ENCODE data around the gene SLC4A7. TPM values are rescaled to one million over a fixed set of nuclear protein-coding genes. Genes with fewer than 3 reads are reported as not detected.

The SLC4A7 gene
- total and polyA plus RNA-seq, 2 donors (not counting 3 experiments of a cell fraction or from before 2014, with no cell fraction given), result 7.8 to 50.9 TPM

- Histone ChIP-seq H3K27ac (ENCODE audit: insufficient read depth, low read depth, low read length) (no peak overlapping the region), H4K20me1 (replicated peaks; ENCODE audit: control insufficient read depth, extremely low read depth, insufficient read depth, low read length) (peaks cover 3% of the 10 kb centered on the region), H3K9ac (replicated peaks; ENCODE audit: extremely low read depth, insufficient read depth, low read length) (no peak overlapping the region), H3K9me1 (replicated peaks; ENCODE audit: control insufficient read depth, extremely low read depth, insufficient read depth, low read length) (no peaks in the 10 kb centered on the region), H3K4me2 (ENCODE audit: insufficient read depth, low read length) (no peak overlapping the region), H3K36me3 (ENCODE audit: control insufficient read depth in 2 of 2, extremely low read depth in 1 of 2, insufficient read depth in 2 of 2, low read length in 2 of 2) (peaks cover 12 to 24% of the 10 kb centered on the region in 2 experiments), H2AFZ (ENCODE audit: low read depth, low read length) (no peak overlapping the region), H3K27me3 (ENCODE audit: control insufficient read depth in 2 of 2, insufficient read depth in 2 of 2, low read length in 2 of 2) (no peaks in the 10 kb centered on the region), H3K4me1 (ENCODE audit: control insufficient read depth, extremely low read depth, insufficient read depth, low read length) (peaks cover 12% of the 10 kb centered on the region), H3K4me3 (replicated peaks in 1 of 3; ENCODE audit: insufficient read depth in 1 of 3, low read depth in 1 of 3, low read length in 3 of 3) (no peak overlapping the region), H3K9me3 (replicated peaks; ENCODE audit: control insufficient read depth, insufficient read depth, low read length) (no peaks in the 10 kb centered on the region), H3K79me2 (ENCODE audit: control insufficient read depth, insufficient read depth, low read length) (peaks cover 15% of the 10 kb centered on the region)
- no peak for DNase-seq (ENCODE audit: low read depth, low spot score)
- TF ChIP-seq MYC (IDR thresholded peaks at IDR 0.05; ENCODE audit: low read depth, low read length), result no peak
- dilution Hi-C loops (cut with MboI; ENCODE audit: extremely low pct_ligation_motif_present, low sequenced_read_pairs) (no loop called here), intact Hi-C loops (cut with micrococcal nuclease) (loop anchor here (2.0 kb wide), 2 partner anchors 69 to 251 kb away; no protein-coding TSS in a partner anchor)
- ChIA-PET CTCF (interaction anchor here (0.7 to 2.9 kb wide), 6 partner anchors 23 to 251 kb away, joined by 3 to 25 read pairs (median 4); no protein-coding TSS in a partner anchor), POLR2A (no interaction called here)
- no TSS peak for BruUV-seq (replicated peaks)
- FAIRE-seq, result no peak
Observed at GRCh38 chr3:27429909-27430308, 54.3 kb downstream of the SLC4A7 start.

DNA sequence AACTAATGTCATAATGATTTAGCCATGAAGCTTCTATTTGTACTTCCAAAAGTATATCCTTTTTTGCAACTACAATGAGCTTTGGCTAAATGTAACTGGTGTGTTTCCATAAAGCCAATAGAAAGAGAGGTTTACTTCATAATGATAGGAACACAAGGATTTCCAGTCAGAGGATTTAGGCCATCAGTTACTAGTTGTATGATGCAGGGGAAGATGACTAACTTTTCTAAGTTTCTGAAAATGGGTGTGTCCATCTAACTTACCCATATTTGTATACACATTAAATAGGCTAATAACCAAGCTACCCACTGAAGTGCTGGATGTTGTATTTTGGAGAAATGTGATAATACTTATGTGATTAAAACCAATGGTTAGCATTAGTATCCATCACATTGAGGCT, 55.7 kb downstream of the SLC4A7 start:
- Histone ChIP-seq H2AFZ (ENCODE audit: low read depth, low read length) (no peak overlapping the region), H3K27me3 (ENCODE audit: control insufficient read depth in 2 of 2, insufficient read depth in 2 of 2, low read length in 2 of 2) (no peaks in the 10 kb centered on the region), H3K4me3 (replicated peaks in 1 of 3; ENCODE audit: insufficient read depth in 1 of 3, low read depth in 1 of 3, low read length in 3 of 3) (no peak overlapping the region), H3K79me2 (ENCODE audit: control insufficient read depth, insufficient read depth, low read length) (peaks cover 16% of the 10 kb centered on the region), H3K4me2 (ENCODE audit: insufficient read depth, low read length) (no peak overlapping the region), H3K4me1 (ENCODE audit: control insufficient read depth, extremely low read depth, insufficient read depth, low read length) (peaks cover 12% of the 10 kb centered on the region), H3K36me3 (ENCODE audit: control insufficient read depth in 2 of 2, extremely low read depth in 1 of 2, insufficient read depth in 2 of 2, low read length in 2 of 2) (peaks cover 9 to 23% of the 10 kb centered on the region in 2 experiments), H3K9ac (replicated peaks; ENCODE audit: extremely low read depth, insufficient read depth, low read length) (no peak overlapping the region), H3K9me3 (replicated peaks; ENCODE audit: control insufficient read depth, insufficient read depth, low read length) (no peaks in the 10 kb centered on the region), H4K20me1 (replicated peaks; ENCODE audit: control insufficient read depth, extremely low read depth, insufficient read depth, low read length) (peaks cover 3% of the 10 kb centered on the region), H3K9me1 (replicated peaks; ENCODE audit: control insufficient read depth, extremely low read depth, insufficient read depth, low read length) (no peaks in the 10 kb centered on the region), H3K27ac (ENCODE audit: insufficient read depth, low read depth, low read length) (no peak overlapping the region)
- POLR2A ChIA-PET, result no interaction called here
- TF ChIP-seq MYC (IDR thresholded peaks at IDR 0.05; ENCODE audit: low read depth, low read length) (no peak), POLR2AphosphoS5 (IDR thresholded peaks at IDR 0.05; ENCODE audit: insufficient read depth, low read depth, low read length) (no peak), EZH2 (IDR thresholded peaks at IDR 0.05; ENCODE audit: borderline replicate concordance, low read depth, low read length, severe bottlenecking) (no peak), FOS (IDR thresholded peaks at IDR 0.05; ENCODE audit: borderline replicate concordance, insufficient read depth, low read length) (no peak), POLR2A (IDR thresholded peaks at IDR 0.05; ENCODE audit: low read depth, low read length) (no peak), JUN (IDR thresholded peaks at IDR 0.05; ENCODE audit: borderline replicate concordance, insufficient read depth, insufficient read length, low read depth) (no peak), GATA2 (IDR thresholded peaks at IDR 0.05; ENCODE audit: insufficient read depth, insufficient read length, low read depth, low read length) (no peak)
- TF ChIP-seq, protein P1, sequence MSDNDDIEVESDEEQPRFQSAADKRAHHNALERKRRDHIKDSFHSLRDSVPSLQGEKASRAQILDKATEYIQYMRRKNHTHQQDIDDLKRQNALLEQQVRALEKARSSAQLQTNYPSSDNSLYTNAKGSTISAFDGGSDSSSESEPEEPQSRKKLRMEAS (IDR thresholded peaks at IDR 0.05; ENCODE audit: insufficient read depth, insufficient read length), result no peak
- TF ChIP-seq, protein P2, sequence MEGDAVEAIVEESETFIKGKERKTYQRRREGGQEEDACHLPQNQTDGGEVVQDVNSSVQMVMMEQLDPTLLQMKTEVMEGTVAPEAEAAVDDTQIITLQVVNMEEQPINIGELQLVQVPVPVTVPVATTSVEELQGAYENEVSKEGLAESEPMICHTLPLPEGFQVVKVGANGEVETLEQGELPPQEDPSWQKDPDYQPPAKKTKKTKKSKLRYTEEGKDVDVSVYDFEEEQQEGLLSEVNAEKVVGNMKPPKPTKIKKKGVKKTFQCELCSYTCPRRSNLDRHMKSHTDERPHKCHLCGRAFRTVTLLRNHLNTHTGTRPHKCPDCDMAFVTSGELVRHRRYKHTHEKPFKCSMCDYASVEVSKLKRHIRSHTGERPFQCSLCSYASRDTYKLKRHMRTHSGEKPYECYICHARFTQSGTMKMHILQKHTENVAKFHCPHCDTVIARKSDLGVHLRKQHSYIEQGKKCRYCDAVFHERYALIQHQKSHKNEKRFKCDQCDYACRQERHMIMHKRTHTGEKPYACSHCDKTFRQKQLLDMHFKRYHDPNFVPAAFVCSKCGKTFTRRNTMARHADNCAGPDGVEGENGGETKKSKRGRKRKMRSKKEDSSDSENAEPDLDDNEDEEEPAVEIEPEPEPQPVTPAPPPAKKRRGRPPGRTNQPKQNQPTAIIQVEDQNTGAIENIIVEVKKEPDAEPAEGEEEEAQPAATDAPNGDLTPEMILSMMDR (IDR thresholded peaks at IDR 0.05; ENCODE audit: extremely low read depth in 1 of 2, insufficient read depth in 1 of 2, low read depth in 1 of 2, low read length in 2 of 2), result no peak
- BruUV-seq (replicated peaks), result no TSS peak
- DNase-seq (ENCODE audit: low read depth, low spot score) (no peak), FAIRE-seq (no peak)
- dilution Hi-C loops (cut with MboI; ENCODE audit: extremely low pct_ligation_motif_present, low sequenced_read_pairs), result no loop called here
- CTCF ChIA-PET, result interaction anchor here (1.3 to 1.4 kb wide), 2 partner anchors 10 to 253 kb away, joined by 3 to 5 read pairs; no protein-coding TSS in a partner anchor
- intact Hi-C loops (cut with micrococcal nuclease), result no loop called here

All from endothelial cell of umbilical vein (primary cell).